Transverse colon (tissue), 3 donors: Measurements from ENCODE around the gene CTDNEP1.

Experiments
- CTCF ChIP-seq, 5 experiments: fragments of 200-600 bp in 3 of 5; fragments of 450-650 bp in 2 of 5; sonication (generic) in 3 of 5; IDR thresholded peaks; 1 replicate in 2 of 5; 2 replicates in 3 of 5; pipeline ENCODE4 v1.5.1; 2016 to 2017; ENCODE audit warnings: antibody characterized with exemption in 5 of 5, inconsistent platforms in 3 of 5, mild to moderate bottlenecking in 2 of 5, moderate library complexity in 1 of 5
- POLR2A ChIP-seq: fragments of 450-650 bp; IDR thresholded peaks from one replicate; pipeline ENCODE4 v1.6.1; 2016; ENCODE audit warnings: antibody characterized with exemption, mild to moderate bottlenecking, moderate library complexity

GRCh38 chr17:7205561-7205960, 46.0 kb downstream of the CTDNEP1 start:
- TF ChIP-seq POLR2A = no peak
- TF ChIP-seq CTCF (IDR thresholded peaks at IDR 0.05) = no peak
